ENCODE measurements around the gene MIA2. TPM values are rescaled to one million over a fixed set of nuclear protein-coding genes. Genes with fewer than 3 reads are reported as not detected.

Gene MIA2
- polyA plus RNA-seq, 1 of the 3 experiments (the other 2 are of a cell fraction), result 2.6 TPM

GRCh38 chr14:39291701-39292100, 58.0 kb downstream of the MIA2 start:
- H3K27me3 ChIP-seq (ENCODE audit: insufficient read depth), result no peaks in the 10 kb centered on the region
- TF ChIP-seq, protein P1, sequence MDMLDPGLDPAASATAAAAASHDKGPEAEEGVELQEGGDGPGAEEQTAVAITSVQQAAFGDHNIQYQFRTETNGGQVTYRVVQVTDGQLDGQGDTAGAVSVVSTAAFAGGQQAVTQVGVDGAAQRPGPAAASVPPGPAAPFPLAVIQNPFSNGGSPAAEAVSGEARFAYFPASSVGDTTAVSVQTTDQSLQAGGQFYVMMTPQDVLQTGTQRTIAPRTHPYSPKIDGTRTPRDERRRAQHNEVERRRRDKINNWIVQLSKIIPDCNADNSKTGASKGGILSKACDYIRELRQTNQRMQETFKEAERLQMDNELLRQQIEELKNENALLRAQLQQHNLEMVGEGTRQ (IDR thresholded peaks at IDR 0.05; ENCODE audit: borderline replicate concordance, low read depth, low read length), result no peak
- no peak for TF ChIP-seq SMC3 (IDR thresholded peaks at IDR 0.05; ENCODE audit: low read depth, low read length)
- no peak for TF ChIP-seq RFX5 (IDR thresholded peaks at IDR 0.05; ENCODE audit: low read length)
- TF ChIP-seq, protein P2, sequence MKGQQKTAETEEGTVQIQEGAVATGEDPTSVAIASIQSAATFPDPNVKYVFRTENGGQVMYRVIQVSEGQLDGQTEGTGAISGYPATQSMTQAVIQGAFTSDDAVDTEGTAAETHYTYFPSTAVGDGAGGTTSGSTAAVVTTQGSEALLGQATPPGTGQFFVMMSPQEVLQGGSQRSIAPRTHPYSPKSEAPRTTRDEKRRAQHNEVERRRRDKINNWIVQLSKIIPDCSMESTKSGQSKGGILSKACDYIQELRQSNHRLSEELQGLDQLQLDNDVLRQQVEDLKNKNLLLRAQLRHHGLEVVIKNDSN (IDR thresholded peaks at IDR 0.05; ENCODE audit: borderline replicate concordance, low read depth), result no peak
- no peak for TF ChIP-seq FOXJ3 (CRISPR knock-in tag; IDR thresholded peaks at IDR 0.05)
- no peak for TF ChIP-seq TAF1 (IDR thresholded peaks at IDR 0.05; ENCODE audit: borderline replicate concordance, low read depth, low read length)
- no peak for TF ChIP-seq IRF3 (IDR thresholded peaks at IDR 0.05; ENCODE audit: low read depth, low read length)
- TF ChIP-seq ELF1 (IDR thresholded peaks at IDR 0.05), result no peak
- TF ChIP-seq MXI1 (IDR thresholded peaks at IDR 0.05; ENCODE audit: low read depth, low read length), result no peak
- TF ChIP-seq POLR2AphosphoS5 (IDR thresholded peaks at IDR 0.05; ENCODE audit: low read depth, low read length), result no peak
- no peak for TF ChIP-seq CTCF (IDR thresholded peaks at IDR 0.05)
- TF ChIP-seq NRF1 (IDR thresholded peaks at IDR 0.05; ENCODE audit: low read depth, low read length), result no peak
- no peak for TF ChIP-seq MEF2A (IDR thresholded peaks at IDR 0.05; ENCODE audit: borderline replicate concordance, low read depth)
- TF ChIP-seq RCOR1 (IDR thresholded peaks at IDR 0.05; ENCODE audit: low read length), result no peak
- TF ChIP-seq EP300 (IDR thresholded peaks at IDR 0.05; ENCODE audit: borderline replicate concordance in 1 of 2, low read depth in 1 of 2, low read length in 1 of 2), result no peak
- TF ChIP-seq YY1 (IDR thresholded peaks at IDR 0.05; ENCODE audit: low read depth), result no peak
- no peak overlapping the region for H3K4me3 ChIP-seq (ENCODE audit: low read depth in 2 of 2, low read length in 1 of 2)
- H3K36me3 ChIP-seq (replicated peaks in 1 of 2; ENCODE audit: control insufficient read depth in 1 of 2, insufficient read depth in 2 of 2, low read length in 1 of 2), result peaks cover 4 to 6% of the 10 kb centered on the region in 2 experiments
- H4K20me1 ChIP-seq (ENCODE audit: insufficient read depth), result no peaks in the 10 kb centered on the region
- WGBS (ENCODE audit: low lambda C conversion rate), result 98% methylated on average over 4 of the region's 4 CpGs
- no peak overlapping the region for H3K27ac ChIP-seq (ENCODE audit: low read depth in 2 of 2, low read length in 1 of 2)
- no peaks in the 10 kb centered on the region for H3K79me2 ChIP-seq (ENCODE audit: insufficient read depth)
- no peak overlapping the region for H3K4me2 ChIP-seq
- H3K9me3 ChIP-seq, result no peaks in the 10 kb centered on the region
- H2AFZ ChIP-seq (ENCODE audit: low read depth), result no peak overlapping the region
- CTCF ChIA-PET, result no interaction called here
- no peak overlapping the region for H3K9ac ChIP-seq
- no peaks in the 10 kb centered on the region for H3K9me2 ChIP-seq
- H3K4me1 ChIP-seq (ENCODE audit: control insufficient read depth in 1 of 2, insufficient read depth in 2 of 2, low read depth in 1 of 2, low read length in 1 of 2), result no peaks in the 10 kb centered on the region
- DNase-seq, result no peak
- no peaks in the 10 kb centered on the region for H3F3A ChIP-seq (replicated peaks; ENCODE audit: insufficient read depth)
- POLR2A ChIA-PET, result no interaction called here
